K562 (cell line): ENCODE data around the gene SPATA2L. TPM values are rescaled to one million over a fixed set of nuclear protein-coding genes. Genes with fewer than 3 reads are reported as not detected.
A peak's percentile ranks its signal among the peaks of the same experiment; 100 is the strongest.

Experiments
- CBX5 ChIP-seq: IDR thresholded peaks from 2 replicates; pipeline ENCODE4 v1.6.1; 2014; ENCODE audit warnings: low read depth, borderline replicate concordance
- E2F6 ChIP-seq, 2 experiments: IDR thresholded peaks; 2 replicates each; pipeline ENCODE4 v1.6.1; 2011; ENCODE audit warnings: borderline replicate concordance in 1 of 2, control low read depth in 1 of 2, low read depth in 1 of 2, low read length in 1 of 2, mild to moderate bottlenecking in 1 of 2, mixed read lengths in 1 of 2, moderate library complexity in 1 of 2; ENCODE audit not compliant: insufficient read depth in 1 of 2, insufficient read length in 1 of 2, poor library complexity in 1 of 2, severe bottlenecking in 1 of 2; ENCODE audit errors: extremely low read depth in 1 of 2
- HIVEP1 ChIP-seq: fragments of 250-450 bp; sonication (Bioruptor Pico); IDR thresholded peaks from 2 replicates; pipeline ENCODE4 v1.4.0; 2020; ENCODE audit warnings: mild to moderate bottlenecking
- HMGN3 ChIP-seq: IDR thresholded peaks from 2 replicates; pipeline ENCODE4 v1.6.1; 2011; ENCODE audit warnings: borderline replicate concordance, low read depth, mild to moderate bottlenecking, mixed read lengths, low read length; ENCODE audit not compliant: insufficient read length; ENCODE audit errors: extremely low read depth
- HNRNPUL1 ChIP-seq: fragments of 200-400 bp; formaldehyde crosslinking; IDR thresholded peaks from 2 replicates; pipeline ENCODE4 v1.6.1; 2017; ENCODE audit warnings: low read length
- PCBP1 ChIP-seq: fragments of 200-400 bp; formaldehyde crosslinking; IDR thresholded peaks from 2 replicates; pipeline ENCODE4 v1.6.1; 2018; ENCODE audit warnings: mild to moderate bottlenecking, low read depth, low read length; ENCODE audit not compliant: poor library complexity, severe bottlenecking
- PTRF ChIP-seq: fragments of 450-650 bp; IDR thresholded peaks from 2 replicates; pipeline ENCODE4 v1.6.1; 2016; ENCODE audit warnings: mild to moderate bottlenecking, missing genetic modification characterization, missing compliant biosample characterization
- RBM22 ChIP-seq: fragments of 200-400 bp; formaldehyde crosslinking; IDR thresholded peaks from 2 replicates; pipeline ENCODE4 v1.6.1; 2018; ENCODE audit warnings: low read length, low read depth; ENCODE audit not compliant: poor library complexity, severe bottlenecking
- SFPQ ChIP-seq: fragments of 200-400 bp; formaldehyde crosslinking; IDR thresholded peaks from 2 replicates; pipeline ENCODE4 v1.6.1; 2017; ENCODE audit warnings: mild to moderate bottlenecking, low read depth, low read length, moderate library complexity
- ZBTB7A ChIP-seq: IDR thresholded peaks from 2 replicates; pipeline ENCODE4 v1.6.1; 2011; ENCODE audit warnings: low read depth, mild to moderate bottlenecking, low read length, moderate library complexity, borderline replicate concordance; ENCODE audit not compliant: control insufficient read depth
- ZFP30 ChIP-seq: fragments of 250-450 bp; sonication (Bioruptor Pico); IDR thresholded peaks from 2 replicates; pipeline ENCODE4 v1.8.0; 2022; ENCODE audit warnings: moderate library complexity, mild to moderate bottlenecking, inconsistent platforms, borderline replicate concordance
- ZFX ChIP-seq: sonication (generic); formaldehyde crosslinking; IDR thresholded peaks from 2 replicates; pipeline ENCODE4 v1.8.0; 2022; ENCODE audit warnings: mild to moderate bottlenecking, missing genetic modification reagents, moderate library complexity
- ZNF324 ChIP-seq: fragments of 250-450 bp; sonication (Bioruptor Pico); IDR thresholded peaks from 2 replicates; pipeline ENCODE4 v1.4.0; 2020; ENCODE audit warnings: mild to moderate bottlenecking
- ZNF740 ChIP-seq, 3 experiments: fragments of 200-800 bp in 1 of 3; sonication (Bioruptor generic) in 1 of 3; sonication (generic) in 1 of 3; formaldehyde crosslinking in 1 of 3; IDR thresholded peaks; 2 replicates each; pipeline versions ENCODE4 v1.6.1 to v1.8.0; 2016 to 2022; ENCODE audit warnings: mild to moderate bottlenecking in 2 of 3, missing compliant biosample characterization in 2 of 3, missing genetic modification characterization in 2 of 3, missing genetic modification reagents in 1 of 3
- polyA plus RNA-seq, 8 experiments: library from polyadenylated mRNA; depleted of rRNA in 4 of 8; stranded (reverse) in 5 of 8; unstranded in 3 of 8; fragments of >200 nt; fragmentation: Nextera tagmentation in 2 of 8; fragmentation: Illumina TruSeq in 1 of 8; extraction: Ambion mirVana in 2 of 8; extraction: Trizol in 1 of 8; gene quantifications; 2 replicates each; pipeline versions ENCODE4 v1.2.1 to v1.2.3, GENCODE V29; 2011 to 2014; ENCODE audit warnings: inconsistent platforms in 1 of 8, missing spikeins in 1 of 8
- total RNA-seq, 7 experiments: library from RNA; depleted of rRNA in 6 of 7; stranded (reverse); fragments of >200 nt in 6 of 7; fragmentation: Illumina TruSeq in 2 of 7; extraction: Trizol in 2 of 7; gene quantifications; 2 replicates each; pipeline versions ENCODE4 v1.2.1 to v1.2.3, GENCODE V29; 2011 to 2021; ENCODE audit warnings: low replicate concordance in 1 of 7
- TF ChIP-seq, protein P1 (sequence below): fragments of 450-650 bp; formaldehyde crosslinking; IDR thresholded peaks from 2 replicates; pipeline ENCODE4 v1.4.0; 2020; ENCODE audit warnings: mild to moderate bottlenecking, moderate library complexity
- TF ChIP-seq, protein P2 (sequence below): fragments of 250-450 bp; sonication (Bioruptor Pico); IDR thresholded peaks from 2 replicates; pipeline ENCODE4 v1.8.0; 2022; ENCODE audit warnings: moderate library complexity, mild to moderate bottlenecking, inconsistent platforms

The SPATA2L gene
- total and polyA plus RNA-seq, 9 of the 15 experiments (the other 6 are each of a cell fraction or from before 2014, with no cell fraction given), result 0.13 to 19.2 (median 4.8) TPM; not detected in 1

- TF ChIP-seq E2F6 (IDR thresholded peaks at IDR 0.05; ENCODE audit: borderline replicate concordance in 1 of 2, extremely low read depth in 1 of 2, insufficient read depth in 1 of 2, insufficient read length in 1 of 2, low read depth in 1 of 2, low read length in 1 of 2, poor library complexity in 1 of 2, severe bottlenecking in 1 of 2) (peak; percentile 78 to 90), ZNF324 (CRISPR knock-in tag) (no peak), HNRNPUL1 (no peak), ZFP30 (CRISPR knock-in tag) (no peak), RBM22 (no peak), PTRF (no peak), ZFX (peak; percentile 79), ZBTB7A (peak; percentile 71; the same call in 1 of the 2 replicates), CBX5 (0 out of 2 replicates have a peak, but pooled peaks have one; percentile 25), ZNF740 (CRISPR knock-in tag; IDR thresholded peaks at IDR 0.05) (no peak), ZNF740 (tag; IDR thresholded peaks at IDR 0.05) (no peak), HIVEP1 (CRISPR knock-in tag) (no peak), HMGN3 (no peak), PCBP1 (no peak), SFPQ (no peak)
- TF ChIP-seq, protein P1, sequence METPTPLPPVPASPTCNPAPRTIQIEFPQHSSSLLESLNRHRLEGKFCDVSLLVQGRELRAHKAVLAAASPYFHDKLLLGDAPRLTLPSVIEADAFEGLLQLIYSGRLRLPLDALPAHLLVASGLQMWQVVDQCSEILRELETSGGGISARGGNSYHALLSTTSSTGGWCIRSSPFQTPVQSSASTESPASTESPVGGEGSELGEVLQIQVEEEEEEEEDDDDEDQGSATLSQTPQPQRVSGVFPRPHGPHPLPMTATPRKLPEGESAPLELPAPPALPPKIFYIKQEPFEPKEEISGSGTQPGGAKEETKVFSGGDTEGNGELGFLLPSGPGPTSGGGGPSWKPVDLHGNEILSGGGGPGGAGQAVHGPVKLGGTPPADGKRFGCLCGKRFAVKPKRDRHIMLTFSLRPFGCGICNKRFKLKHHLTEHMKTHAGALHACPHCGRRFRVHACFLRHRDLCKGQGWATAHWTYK (CRISPR knock-in tag), result no peak
- TF ChIP-seq, protein P2, sequence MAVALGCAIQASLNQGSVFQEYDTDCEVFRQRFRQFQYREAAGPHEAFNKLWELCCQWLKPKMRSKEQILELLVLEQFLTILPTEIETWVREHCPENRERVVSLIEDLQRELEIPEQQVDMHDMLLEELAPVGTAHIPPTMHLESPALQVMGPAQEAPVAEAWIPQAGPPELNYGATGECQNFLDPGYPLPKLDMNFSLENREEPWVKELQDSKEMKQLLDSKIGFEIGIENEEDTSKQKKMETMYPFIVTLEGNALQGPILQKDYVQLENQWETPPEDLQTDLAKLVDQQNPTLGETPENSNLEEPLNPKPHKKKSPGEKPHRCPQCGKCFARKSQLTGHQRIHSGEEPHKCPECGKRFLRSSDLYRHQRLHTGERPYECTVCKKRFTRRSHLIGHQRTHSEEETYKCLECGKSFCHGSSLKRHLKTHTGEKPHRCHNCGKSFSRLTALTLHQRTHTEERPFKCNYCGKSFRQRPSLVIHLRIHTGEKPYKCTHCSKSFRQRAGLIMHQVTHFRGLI (CRISPR knock-in tag), result no peak
Measured at GRCh38 chr16:89700649-89701424, 668 bp downstream of the SPATA2L start (continued).
